ENCODE measurements around the gene LGR6.
"Not testable (repeated sequence)": the region's sequence is repeated elsewhere in the genome, so short reads cannot be mapped to it uniquely, and the experiment has no call there.

LGR6 gene

GRCh38 chr1:202221911-202222909, 28.6 kb downstream of the LGR6 start:
- DNase-seq: no peak

- DNase-seq: no peak
These were observed 29.7 kb downstream of the LGR6 start for GRCh38 chr1:202223121-202223860.

DNA sequence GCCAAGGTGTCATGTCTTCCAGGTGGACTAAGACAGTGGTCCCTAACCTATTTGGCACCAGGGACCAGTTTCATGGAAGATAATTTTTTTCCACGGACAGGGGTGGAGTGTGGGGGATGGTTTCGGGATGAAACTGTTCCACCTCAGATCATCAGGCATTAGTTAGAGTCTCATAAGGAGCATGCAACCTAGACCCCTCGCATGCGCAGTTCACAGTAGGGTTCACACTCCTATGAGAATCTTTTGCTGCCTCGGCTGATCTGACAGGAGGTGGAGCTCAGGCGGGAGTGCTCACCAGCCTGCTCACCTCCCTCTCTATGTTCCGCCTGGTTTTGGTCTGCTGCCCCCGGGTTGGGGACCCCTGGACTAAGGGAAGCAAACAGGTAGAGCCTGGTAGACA, 30.9 kb downstream of the LGR6 start:
- no peak for DNase-seq

- no peak for DNase-seq
These were observed 31.5 kb downstream of the LGR6 start for GRCh38 chr1:202225131-202225530.

DNA sequence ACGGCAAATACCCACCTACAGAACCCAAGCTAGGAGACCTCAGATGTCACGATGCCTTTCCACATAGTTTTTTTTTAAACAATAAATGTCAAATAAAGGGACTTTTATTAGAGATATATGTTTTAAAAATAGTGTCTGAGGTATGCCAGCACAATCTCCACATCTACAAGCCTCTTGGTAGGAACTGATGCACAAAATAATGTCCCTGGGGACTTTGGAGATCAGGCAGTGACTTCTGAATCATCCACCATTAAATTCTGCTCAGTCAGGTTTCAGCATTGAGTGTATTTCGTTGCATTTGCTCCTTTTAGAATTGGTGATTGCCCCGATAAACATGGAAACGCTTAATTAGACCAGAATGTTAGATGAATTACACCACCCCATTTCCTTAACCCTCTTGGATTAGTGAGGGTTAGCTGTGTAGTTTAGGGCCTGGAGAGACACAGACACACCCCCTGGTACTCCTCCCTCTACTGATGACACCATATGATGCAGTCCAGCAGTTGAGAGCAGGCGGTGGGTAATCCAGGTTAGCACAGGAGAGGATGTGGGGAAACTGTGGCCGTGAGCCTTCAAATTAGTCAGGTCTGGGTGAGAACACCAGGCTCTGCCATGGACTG, 33.6 kb downstream of the LGR6 start:
- DNase-seq: no peak

GRCh38 chr1:202227997-202228401, 34.4 kb downstream of the LGR6 start:
- no peak for DNase-seq

- DNase-seq: no peak
These were observed 35.0 kb downstream of the LGR6 start for GRCh38 chr1:202228484-202229122.

GRCh38 chr1:202229376-202229775, 35.8 kb downstream of the LGR6 start:
- DNase-seq: no peak

GRCh38 chr1:202230061-202230938, 36.7 kb downstream of the LGR6 start:
- DNase-seq: no peak

- DNase-seq: no peak
These were observed 37.5 kb downstream of the LGR6 start for GRCh38 chr1:202230939-202231645.

DNA sequence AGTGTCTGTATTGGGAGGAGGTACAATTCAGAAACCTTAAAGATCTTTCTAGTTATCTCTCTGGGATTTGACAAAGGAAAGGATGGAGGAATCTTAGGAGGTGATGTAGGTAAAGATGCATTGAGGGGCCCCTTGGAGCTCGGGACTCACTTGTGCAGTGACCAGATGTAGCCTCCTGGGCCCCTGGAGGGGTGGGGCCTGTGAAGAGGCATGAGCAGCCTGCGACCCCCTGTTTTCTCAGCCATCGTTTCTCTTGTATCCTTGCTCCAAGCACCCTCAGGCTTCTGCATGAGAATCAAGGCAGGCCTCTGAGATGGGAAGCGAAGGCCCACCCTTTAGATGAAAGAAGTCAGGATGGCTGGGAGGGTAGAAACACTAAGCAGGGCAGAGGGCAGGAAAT, 39.6 kb downstream of the LGR6 start:
- DNase-seq: no peak

DNA sequence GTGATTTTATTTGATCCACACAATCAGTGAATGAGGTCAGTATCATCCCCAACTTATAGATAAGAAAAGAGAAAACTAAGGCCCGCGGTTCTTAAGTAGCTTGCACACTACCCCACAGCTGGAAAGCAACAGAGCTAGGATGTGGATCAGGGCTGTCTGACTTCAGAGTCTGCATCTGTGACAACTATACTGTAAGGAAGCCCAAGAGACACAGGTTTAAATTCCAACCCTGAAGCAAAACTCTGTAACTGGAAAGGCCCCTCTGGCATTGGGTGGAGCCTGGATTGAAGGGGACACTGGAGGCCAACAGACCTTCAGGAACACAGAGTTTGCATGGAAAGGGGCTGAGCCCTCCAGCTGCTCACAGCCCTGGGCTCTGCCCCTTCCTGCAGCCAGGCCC, 40.2 kb downstream of the LGR6 start:
- no peak for DNase-seq

DNA sequence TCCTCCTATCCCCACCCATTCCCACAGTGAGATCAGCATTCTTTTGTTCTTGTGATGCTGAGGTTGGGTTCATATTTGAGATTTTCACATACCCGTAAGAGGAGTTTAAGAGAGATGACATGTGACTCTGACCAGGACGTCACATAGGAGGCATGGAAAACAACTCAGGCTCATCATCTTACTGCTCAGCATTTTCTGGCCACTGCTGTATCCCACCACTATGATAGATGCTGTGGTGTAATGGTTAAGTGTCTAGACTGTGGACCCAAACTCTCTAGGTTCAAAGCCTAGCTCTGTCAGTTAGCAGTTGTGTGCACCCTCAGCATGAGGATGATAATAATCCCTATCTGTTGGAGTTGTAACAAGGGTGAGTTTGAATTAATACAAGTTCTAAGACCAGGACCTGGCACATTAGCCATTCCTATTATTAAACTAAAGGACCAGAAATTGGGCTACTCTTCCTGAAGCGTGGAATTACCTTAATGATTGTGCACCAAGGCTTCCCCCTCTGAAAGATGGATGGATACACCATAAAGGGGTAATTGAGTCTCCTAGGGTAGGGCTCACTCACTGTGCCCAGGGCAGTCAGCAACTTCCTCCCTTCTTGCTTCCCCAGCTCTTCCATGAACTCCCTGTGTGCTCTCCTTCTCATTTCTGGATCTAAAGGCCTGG, 40.9 kb downstream of the LGR6 start:
- no peak for DNase-seq

DNA sequence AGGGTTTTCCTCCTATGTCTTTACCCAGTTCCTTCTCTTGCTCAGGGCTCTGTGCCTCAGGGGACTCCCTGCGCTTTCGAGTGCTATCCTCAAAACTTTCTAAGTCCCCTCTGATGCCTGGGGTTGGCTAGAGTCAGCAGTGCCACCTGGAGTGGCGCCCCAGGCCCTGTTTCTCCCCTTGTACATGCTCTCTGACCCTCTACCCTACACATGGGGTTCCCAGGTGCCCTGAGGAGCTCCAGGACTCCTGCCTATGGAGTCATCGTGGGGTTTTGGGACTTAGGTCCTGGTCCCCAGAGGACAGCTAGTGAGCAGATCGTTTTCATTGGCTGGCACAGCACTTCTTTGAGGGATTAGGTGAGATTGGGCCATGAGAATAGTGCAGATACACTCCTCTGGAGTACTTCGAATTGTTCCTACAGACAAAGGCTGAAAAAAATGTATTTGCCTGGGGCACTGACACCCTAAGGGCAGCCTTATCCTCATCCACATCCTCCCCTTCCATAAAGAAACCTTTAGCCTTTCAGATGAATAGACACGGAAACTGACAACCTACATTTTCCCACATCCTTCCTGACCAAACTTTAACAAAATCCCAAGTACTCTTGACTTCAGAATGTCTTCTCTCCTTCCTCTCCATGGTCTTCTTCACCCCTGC, 41.5 kb downstream of the LGR6 start:
- no peak for DNase-seq

DNA sequence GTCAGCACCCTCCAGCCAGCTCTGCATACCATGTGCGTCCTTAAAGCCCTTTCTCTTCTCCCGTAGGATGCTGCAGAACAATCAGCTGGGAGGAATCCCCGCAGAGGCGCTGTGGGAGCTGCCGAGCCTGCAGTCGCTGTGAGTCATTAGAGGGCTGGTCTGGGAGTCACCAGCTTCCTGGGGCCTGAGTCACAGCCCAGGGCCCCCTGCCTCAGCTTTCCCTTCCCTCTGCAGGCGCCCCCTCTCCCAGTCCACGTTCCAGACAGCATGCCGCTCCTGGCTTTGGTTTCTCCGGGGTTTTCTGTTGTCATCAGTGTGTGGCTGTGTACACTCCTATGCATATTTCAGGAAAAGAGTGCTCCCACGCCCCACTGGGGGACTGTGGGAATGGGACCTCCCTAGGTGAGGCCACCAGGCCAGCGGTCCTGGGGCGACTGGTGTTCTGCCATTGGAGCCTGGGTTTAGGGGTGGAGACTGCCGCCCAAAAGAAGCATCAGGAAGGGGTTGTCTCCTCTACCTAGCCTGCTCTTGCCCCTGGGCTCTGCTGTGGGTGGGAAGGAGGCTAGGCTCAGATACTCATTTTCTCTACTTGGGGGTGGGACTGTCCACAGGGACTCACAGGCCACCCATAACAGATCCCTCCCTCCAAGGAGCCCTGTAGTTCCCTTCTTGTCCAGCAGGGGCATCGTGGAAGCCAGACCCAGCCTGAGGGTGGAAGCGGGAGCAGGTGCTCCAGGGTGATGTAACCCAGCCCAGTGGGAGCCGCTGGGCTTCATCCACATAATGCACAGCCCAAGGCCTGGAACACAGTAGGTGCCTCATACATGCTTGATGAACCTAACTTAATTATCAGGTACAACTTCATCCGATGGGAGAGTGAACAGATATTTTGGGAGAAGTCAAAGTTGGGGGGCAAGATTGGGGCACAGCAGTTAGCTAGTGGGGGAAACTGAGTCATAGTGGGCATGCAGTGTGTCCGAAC, 42.5 kb downstream of the LGR6 start:
- DNase-seq: no peak

- DNase-seq: no peak
These were observed 43.5 kb downstream of the LGR6 start for GRCh38 chr1:202237052-202237451.

DNA sequence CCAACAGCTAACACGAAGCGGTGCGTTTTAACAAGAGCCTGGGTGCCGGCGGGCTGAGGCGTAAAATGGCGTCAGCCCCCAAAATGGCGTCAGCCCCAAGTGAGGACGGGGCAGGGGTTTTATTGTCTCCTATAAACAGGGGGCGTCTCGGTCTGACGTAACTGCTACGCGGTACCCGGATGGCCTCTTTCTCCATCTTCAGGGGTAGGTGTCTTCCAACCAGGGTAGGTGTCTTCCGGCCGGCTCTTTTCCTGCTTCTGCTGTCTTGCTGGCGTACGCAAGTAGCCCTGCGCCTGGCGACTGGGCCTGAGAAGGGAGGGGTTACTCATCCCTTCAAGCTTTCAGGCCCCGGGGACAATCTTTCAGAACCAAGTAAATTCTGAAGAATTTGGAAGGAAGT, 45.3 kb downstream of the LGR6 start:
- no peak for DNase-seq

- not testable (repeated sequence) for DNase-seq
These were observed 46.6 kb downstream of the LGR6 start for GRCh38 chr1:202240226-202240625.

DNA sequence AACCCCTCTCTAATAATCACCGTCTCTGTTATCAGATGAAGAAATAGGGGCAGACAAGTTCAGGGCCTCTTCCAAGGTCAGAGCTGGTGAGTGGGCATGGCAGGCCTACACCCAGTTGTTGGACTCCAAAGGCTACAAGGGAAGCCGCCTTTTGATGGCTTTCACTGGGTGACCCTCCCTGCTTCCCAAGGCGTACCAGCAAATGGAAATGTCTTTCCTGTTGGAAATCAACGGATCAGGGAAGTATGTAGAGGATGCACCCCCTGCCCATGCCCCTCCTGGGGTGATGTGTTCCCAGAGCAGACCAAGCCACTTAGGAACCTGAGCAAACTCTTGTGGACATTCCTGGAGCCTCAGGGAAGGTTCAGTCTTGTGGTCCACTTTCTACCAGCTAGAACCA, 47.4 kb downstream of the LGR6 start:
- no peak for DNase-seq

All from NCI-H2081 treated with DMSO at 0.1 percent for 48 hours (cell line).